Measurements from ENCODE around the gene CPN2. TPM values are rescaled to one million over a fixed set of nuclear protein-coding genes. Genes with fewer than 3 reads are reported as not detected.

Gene CPN2
- total and polyA plus RNA-seq, 2 of the 13 experiments (the other 11 are each of a cell fraction or from before 2014, with no cell fraction given): 26.7 to 27.7 TPM

DNA sequence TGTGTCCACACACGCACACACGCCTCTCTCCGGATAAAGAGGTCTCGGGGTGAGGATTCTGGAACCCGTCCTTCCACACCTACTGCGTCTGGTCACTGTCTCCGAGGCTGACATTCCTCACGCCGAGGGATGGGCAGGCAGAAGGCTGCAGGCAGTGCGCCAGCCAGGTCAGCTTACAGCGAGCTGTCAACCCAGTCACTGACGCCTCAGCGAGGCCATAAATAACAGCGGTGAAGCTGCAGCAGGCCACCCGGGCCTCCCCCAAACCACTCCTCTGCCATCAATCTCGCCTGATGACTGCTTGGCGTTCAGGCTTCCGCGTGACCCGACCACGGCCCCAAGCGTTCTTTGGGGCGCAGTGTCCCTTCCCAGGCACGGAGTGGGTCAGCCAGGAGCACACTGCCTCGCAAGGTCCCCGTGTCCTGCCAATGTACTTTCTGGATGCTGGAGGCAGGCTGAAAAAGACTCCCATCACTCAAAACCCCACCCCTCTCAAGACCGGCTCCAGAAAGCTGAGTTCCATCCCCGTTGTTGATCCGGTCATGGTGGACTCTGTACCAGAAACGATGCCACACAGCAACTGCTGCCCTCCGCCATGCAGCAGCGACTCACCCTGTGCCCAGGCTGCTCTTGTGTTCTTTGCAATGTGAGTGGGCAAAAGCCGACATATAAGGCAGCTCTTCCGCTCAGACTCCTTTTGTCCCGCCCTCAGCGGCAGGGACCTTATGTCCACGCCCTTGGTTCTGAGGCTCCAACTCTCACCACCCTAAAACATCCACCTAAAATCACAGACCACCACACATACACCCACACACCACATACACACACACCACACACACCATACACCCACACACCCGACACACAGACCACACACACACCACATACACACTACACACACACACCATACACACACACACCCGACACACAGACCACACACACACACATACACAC, 27.1 kb downstream of the CPN2 start (continued):
- TF ChIP-seq, protein P1, sequence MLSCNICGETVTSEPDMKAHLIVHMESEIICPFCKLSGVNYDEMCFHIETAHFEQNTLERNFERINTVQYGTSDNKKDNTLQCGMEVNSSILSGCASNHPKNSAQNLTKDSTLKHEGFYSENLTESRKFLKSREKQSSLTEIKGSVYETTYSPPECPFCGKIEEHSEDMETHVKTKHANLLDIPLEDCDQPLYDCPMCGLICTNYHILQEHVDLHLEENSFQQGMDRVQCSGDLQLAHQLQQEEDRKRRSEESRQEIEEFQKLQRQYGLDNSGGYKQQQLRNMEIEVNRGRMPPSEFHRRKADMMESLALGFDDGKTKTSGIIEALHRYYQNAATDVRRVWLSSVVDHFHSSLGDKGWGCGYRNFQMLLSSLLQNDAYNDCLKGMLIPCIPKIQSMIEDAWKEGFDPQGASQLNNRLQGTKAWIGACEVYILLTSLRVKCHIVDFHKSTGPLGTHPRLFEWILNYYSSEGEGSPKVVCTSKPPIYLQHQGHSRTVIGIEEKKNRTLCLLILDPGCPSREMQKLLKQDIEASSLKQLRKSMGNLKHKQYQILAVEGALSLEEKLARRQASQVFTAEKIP (CRISPR knock-in tag; IDR thresholded peaks at IDR 0.05; ENCODE audit: borderline replicate concordance): no peak
- TF ChIP-seq ZBTB33 (CRISPR knock-in tag; IDR thresholded peaks at IDR 0.05): peak; percentile 57; the same call in 1 of the 2 replicates
- no peak for TF ChIP-seq NFKBIZ (CRISPR knock-in tag; IDR thresholded peaks at IDR 0.05)
- TF ChIP-seq, protein P2, sequence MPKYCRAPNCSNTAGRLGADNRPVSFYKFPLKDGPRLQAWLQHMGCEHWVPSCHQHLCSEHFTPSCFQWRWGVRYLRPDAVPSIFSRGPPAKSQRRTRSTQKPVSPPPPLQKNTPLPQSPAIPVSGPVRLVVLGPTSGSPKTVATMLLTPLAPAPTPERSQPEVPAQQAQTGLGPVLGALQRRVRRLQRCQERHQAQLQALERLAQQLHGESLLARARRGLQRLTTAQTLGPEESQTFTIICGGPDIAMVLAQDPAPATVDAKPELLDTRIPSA (CRISPR knock-in tag; IDR thresholded peaks at IDR 0.05; ENCODE audit: borderline replicate concordance): no peak
- TF ChIP-seq AGO2 (optimal IDR thresholded peaks at IDR 0.05; ENCODE audit: low read depth, low read length): no peak
- no peak for TF ChIP-seq FOXJ3 (CRISPR knock-in tag; IDR thresholded peaks at IDR 0.05; ENCODE audit: borderline replicate concordance)
- TF ChIP-seq MATR3 (CRISPR knock-in tag; IDR thresholded peaks at IDR 0.05): no peak
- TF ChIP-seq HNF4A (CRISPR knock-in tag; IDR thresholded peaks at IDR 0.05): peak; percentile 12; the same call in 1 of the 2 replicates
- TF ChIP-seq SMAD9 (CRISPR knock-in tag; IDR thresholded peaks at IDR 0.05): no peak
- TF ChIP-seq, protein P3, sequence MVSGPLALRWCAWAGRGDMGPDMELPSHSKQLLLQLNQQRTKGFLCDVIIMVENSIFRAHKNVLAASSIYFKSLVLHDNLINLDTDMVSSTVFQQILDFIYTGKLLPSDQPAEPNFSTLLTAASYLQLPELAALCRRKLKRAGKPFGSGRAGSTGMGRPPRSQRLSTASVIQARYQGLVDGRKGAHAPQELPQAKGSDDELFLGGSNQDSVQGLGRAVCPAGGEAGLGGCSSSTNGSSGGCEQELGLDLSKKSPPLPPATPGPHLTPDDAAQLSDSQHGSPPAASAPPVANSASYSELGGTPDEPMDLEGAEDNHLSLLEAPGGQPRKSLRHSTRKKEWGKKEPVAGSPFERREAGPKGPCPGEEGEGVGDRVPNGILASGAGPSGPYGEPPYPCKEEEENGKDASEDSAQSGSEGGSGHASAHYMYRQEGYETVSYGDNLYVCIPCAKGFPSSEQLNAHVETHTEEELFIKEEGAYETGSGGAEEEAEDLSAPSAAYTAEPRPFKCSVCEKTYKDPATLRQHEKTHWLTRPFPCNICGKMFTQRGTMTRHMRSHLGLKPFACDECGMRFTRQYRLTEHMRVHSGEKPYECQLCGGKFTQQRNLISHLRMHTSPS (CRISPR knock-in tag; IDR thresholded peaks at IDR 0.05; ENCODE audit: low read depth): peak; percentile 93
- no peak for TF ChIP-seq KLF12 (CRISPR knock-in tag; IDR thresholded peaks at IDR 0.05; ENCODE audit: borderline replicate concordance)
- no peak for TF ChIP-seq ZNF660 (CRISPR knock-in tag; IDR thresholded peaks at IDR 0.05; ENCODE audit: borderline replicate concordance, low read depth)
- no peak for TF ChIP-seq ZNF34 (CRISPR knock-in tag; IDR thresholded peaks at IDR 0.05; ENCODE audit: borderline replicate concordance)
- TF ChIP-seq, protein P4, sequence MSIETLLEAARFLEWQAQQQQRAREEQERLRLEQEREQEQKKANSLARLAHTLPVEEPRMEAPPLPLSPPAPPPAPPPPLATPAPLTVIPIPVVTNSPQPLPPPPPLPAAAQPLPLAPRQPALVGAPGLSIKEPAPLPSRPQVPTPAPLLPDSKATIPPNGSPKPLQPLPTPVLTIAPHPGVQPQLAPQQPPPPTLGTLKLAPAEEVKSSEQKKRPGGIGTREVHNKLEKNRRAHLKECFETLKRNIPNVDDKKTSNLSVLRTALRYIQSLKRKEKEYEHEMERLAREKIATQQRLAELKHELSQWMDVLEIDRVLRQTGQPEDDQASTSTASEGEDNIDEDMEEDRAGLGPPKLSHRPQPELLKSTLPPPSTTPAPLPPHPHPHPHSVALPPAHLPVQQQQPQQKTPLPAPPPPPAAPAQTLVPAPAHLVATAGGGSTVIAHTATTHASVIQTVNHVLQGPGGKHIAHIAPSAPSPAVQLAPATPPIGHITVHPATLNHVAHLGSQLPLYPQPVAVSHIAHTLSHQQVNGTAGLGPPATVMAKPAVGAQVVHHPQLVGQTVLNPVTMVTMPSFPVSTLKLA (IDR thresholded peaks at IDR 0.05): no peak
- TF ChIP-seq PLRG1 (conservative IDR thresholded peaks at IDR 0.05): no peak
- peak; percentile 48; the same call in 1 of the 2 replicates for TF ChIP-seq THRA (CRISPR knock-in tag; IDR thresholded peaks at IDR 0.05; ENCODE audit: borderline replicate concordance)
- TF ChIP-seq HMG20B (CRISPR knock-in tag; conservative IDR thresholded peaks at IDR 0.05): no peak
- no peak for TF ChIP-seq SP1 (IDR thresholded peaks at IDR 0.05)
- no peak for TF ChIP-seq SP1 (CRISPR knock-in tag; IDR thresholded peaks at IDR 0.05)
- TF ChIP-seq ZMYM4 (CRISPR knock-in tag; IDR thresholded peaks at IDR 0.05): peak; percentile 35; the same call in 1 of the 2 replicates
